Loucy (cell line): Measurements from ENCODE around the gene CEMIP2.

ENCODE experiments used
- H2AFZ ChIP-seq: fragments of 200-600 bp; sonication (generic); 2 replicates; pipeline ENCODE4 v1.6.0; 2016; ENCODE audit warnings: antibody characterized with exemption, mild to moderate bottlenecking, low read length, moderate library complexity
- H3F3A ChIP-seq: fragments of 200-600 bp; 2 replicates; pipeline ENCODE4 v1.6.0; 2016; ENCODE audit warnings: antibody characterized with exemption, low read depth, mild to moderate bottlenecking
- H3K27me3 ChIP-seq: fragments of 200-600 bp; sonication (generic); 2 replicates; pipeline ENCODE4 v1.6.1; 2014; ENCODE audit warnings: low read length, mild to moderate bottlenecking; ENCODE audit not compliant: insufficient read depth, poor library complexity, severe bottlenecking
- H3K36me3 ChIP-seq: fragments of 200-600 bp; sonication (generic); 2 replicates; pipeline ENCODE4 v1.6.1; 2016; ENCODE audit warnings: low read length; ENCODE audit not compliant: insufficient read depth
- H3K4me1 ChIP-seq: fragments of 200-600 bp; sonication (generic); 2 replicates; pipeline ENCODE4 v1.5.1; 2014; ENCODE audit warnings: low read length, mild to moderate bottlenecking; ENCODE audit not compliant: insufficient read depth, poor library complexity, severe bottlenecking
- H3K4me2 ChIP-seq: fragments of 200-600 bp; sonication (generic); 2 replicates; pipeline ENCODE4 v1.6.0; 2014; ENCODE audit warnings: antibody characterized with exemption, low read length, low read depth, mild to moderate bottlenecking; ENCODE audit not compliant: poor library complexity, severe bottlenecking
- H3K4me3 ChIP-seq: fragments of 200-600 bp; sonication (generic); 2 replicates; pipeline ENCODE4 v1.5.1; 2014; ENCODE audit warnings: low read length, mild to moderate bottlenecking, mixed read lengths; ENCODE audit not compliant: poor library complexity, severe bottlenecking
- H3K79me2 ChIP-seq: fragments of 200-600 bp; sonication (generic); 2 replicates; pipeline ENCODE4 v1.6.1; 2014; ENCODE audit warnings: low read length; ENCODE audit not compliant: insufficient read depth
- H3K9ac ChIP-seq: fragments of 200-600 bp; sonication (generic); 2 replicates; pipeline ENCODE4 v1.6.0; 2014; ENCODE audit warnings: mild to moderate bottlenecking, low read depth, low read length, moderate library complexity; ENCODE audit not compliant: poor library complexity, severe bottlenecking
- H3K9me2 ChIP-seq: fragments of 200-600 bp; sonication (generic); replicated peaks from 2 replicates; pipeline ENCODE4 v1.6.1; 2016; ENCODE audit warnings: low read depth, low read length, mixed read lengths
- H3K9me3 ChIP-seq: fragments of 200-600 bp; sonication (generic); 2 replicates; pipeline ENCODE4 v1.6.1; 2014; ENCODE audit warnings: mild to moderate bottlenecking, antibody characterized with exemption, low read length, low read depth; ENCODE audit not compliant: insufficient read depth
- H4K20me1 ChIP-seq: fragments of 200-600 bp; sonication (generic); 2 replicates; pipeline ENCODE4 v1.6.0; 2014; ENCODE audit warnings: antibody characterized with exemption, low read length, mild to moderate bottlenecking; ENCODE audit not compliant: insufficient read depth, poor library complexity, severe bottlenecking
- EZH2phosphoT487 ChIP-seq: fragments of 200-600 bp; IDR thresholded peaks from 2 replicates; pipeline ENCODE4 v1.6.1; 2018; ENCODE audit warnings: antibody characterized with exemption, mild to moderate bottlenecking, moderate library complexity, borderline replicate concordance
- TF ChIP-seq, protein P1 (sequence below): fragments of 200-600 bp; sonication (generic); conservative IDR thresholded peaks from 2 replicates; pipeline ENCODE4 v1.5.1; 2014; ENCODE audit warnings: mild to moderate bottlenecking, antibody characterized with exemption, low read length

The CEMIP2 gene

DNA sequence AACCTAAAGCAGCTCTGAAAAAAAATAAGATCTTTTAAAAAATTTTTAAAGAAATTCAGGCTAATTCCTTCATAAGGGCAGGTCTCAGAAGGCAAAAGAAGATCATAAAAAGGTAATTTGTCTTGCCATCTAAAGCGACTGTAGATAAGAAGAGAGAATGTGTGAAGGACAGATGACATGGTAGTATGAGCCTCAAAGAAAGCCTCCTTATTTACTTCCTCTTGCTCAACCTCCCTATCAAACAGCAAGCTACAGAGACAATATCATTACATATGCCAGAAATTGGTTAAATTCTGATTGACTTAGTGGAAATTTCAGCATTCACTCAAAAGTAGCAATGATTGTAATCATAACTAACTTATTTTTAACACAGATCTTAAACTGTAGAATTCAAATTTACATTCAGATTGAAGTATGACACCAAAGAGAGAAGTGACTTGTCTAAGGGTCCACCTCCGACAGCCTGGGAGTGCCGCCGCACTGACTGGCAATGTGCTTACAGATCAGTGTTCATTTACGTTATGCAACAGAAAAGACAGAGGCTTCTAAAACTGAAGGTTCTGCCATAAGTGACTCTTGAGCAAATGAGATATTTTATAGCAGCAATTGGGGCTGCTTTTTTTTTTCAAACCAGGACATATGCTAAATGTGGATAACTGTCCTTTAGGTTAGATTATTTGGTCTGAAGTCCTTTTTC is 132.0 kb downstream of the CEMIP2 start:
- TF ChIP-seq, protein P1, sequence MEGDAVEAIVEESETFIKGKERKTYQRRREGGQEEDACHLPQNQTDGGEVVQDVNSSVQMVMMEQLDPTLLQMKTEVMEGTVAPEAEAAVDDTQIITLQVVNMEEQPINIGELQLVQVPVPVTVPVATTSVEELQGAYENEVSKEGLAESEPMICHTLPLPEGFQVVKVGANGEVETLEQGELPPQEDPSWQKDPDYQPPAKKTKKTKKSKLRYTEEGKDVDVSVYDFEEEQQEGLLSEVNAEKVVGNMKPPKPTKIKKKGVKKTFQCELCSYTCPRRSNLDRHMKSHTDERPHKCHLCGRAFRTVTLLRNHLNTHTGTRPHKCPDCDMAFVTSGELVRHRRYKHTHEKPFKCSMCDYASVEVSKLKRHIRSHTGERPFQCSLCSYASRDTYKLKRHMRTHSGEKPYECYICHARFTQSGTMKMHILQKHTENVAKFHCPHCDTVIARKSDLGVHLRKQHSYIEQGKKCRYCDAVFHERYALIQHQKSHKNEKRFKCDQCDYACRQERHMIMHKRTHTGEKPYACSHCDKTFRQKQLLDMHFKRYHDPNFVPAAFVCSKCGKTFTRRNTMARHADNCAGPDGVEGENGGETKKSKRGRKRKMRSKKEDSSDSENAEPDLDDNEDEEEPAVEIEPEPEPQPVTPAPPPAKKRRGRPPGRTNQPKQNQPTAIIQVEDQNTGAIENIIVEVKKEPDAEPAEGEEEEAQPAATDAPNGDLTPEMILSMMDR = no peak
- no peak for TF ChIP-seq EZH2phosphoT487
- no peak overlapping the region for H3K4me2 ChIP-seq
- H3K9me3 ChIP-seq = no peaks in the 10 kb centered on the region
- no peak overlapping the region for H3K9ac ChIP-seq
- H3K27me3 ChIP-seq = no peaks in the 10 kb centered on the region
- H4K20me1 ChIP-seq = no peaks in the 10 kb centered on the region
- H3K4me1 ChIP-seq = peaks cover 7% of the 10 kb centered on the region
- H3F3A ChIP-seq = no peaks in the 10 kb centered on the region
- H2AFZ ChIP-seq = peak overlapping the region; percentile 34
- no peaks in the 10 kb centered on the region for H3K79me2 ChIP-seq
- no peaks in the 10 kb centered on the region for H3K36me3 ChIP-seq
- H3K9me2 ChIP-seq = no peaks in the 10 kb centered on the region
- no peak overlapping the region for H3K4me3 ChIP-seq

DNA sequence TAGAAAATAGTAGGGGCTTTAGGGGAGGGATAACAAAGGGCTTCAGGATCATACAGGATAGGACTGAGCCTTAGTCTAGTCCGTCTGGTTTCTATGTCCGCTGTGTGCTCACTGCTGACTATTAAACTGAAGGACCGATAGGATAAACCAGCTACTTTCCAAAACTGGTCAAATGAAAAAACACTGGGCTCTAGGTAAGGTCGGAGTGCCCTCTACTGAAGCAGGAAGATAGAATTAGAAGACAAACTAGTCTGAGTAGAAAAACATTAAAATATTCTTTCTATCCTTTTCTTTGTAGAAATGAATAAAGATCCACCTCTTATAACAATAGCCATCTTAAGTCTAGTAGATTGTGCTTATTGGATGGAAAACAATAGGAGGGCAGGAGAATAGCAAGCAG is 133.6 kb downstream of the CEMIP2 start:
- Histone ChIP-seq H3K4me1 (peaks cover 17% of the 10 kb centered on the region), H3K4me2 (no peak overlapping the region), H3F3A (no peaks in the 10 kb centered on the region), H3K9me3 (no peaks in the 10 kb centered on the region), H2AFZ (no peak overlapping the region), H3K36me3 (no peaks in the 10 kb centered on the region), H3K9ac (no peak overlapping the region), H3K79me2 (no peaks in the 10 kb centered on the region), H3K4me3 (no peak overlapping the region), H4K20me1 (no peaks in the 10 kb centered on the region), H3K9me2 (no peaks in the 10 kb centered on the region), H3K27me3 (no peaks in the 10 kb centered on the region)
- TF ChIP-seq, protein P1 = no peak
- TF ChIP-seq EZH2phosphoT487 = no peak
